NB4 (cell line): ENCODE data around the gene ARHGEF25.
"Not testable (repeated sequence)": the region's sequence is repeated elsewhere in the genome, so short reads cannot be mapped to it uniquely, and the experiment has no call there.

ENCODE experiments used
- DNase-seq: peaks from one replicate; pipeline ENCODE4 v3.0.0; 2010; ENCODE audit warnings: low read depth
- H3K4me3 ChIP-seq: one replicate; pipeline ENCODE4 v1.5.1; 2011; ENCODE audit warnings: mild to moderate bottlenecking, low read depth, low read length, moderate library complexity
- CTCF ChIP-seq: IDR thresholded peaks from one replicate; pipeline ENCODE4 v1.5.1; 2012; ENCODE audit warnings: low read depth, low read length
- MAX ChIP-seq: IDR thresholded peaks from 2 replicates; pipeline ENCODE4 v1.6.1; 2011; ENCODE audit warnings: low read depth, low read length
- MYC ChIP-seq: IDR thresholded peaks from 2 replicates; pipeline ENCODE4 v1.6.1; 2011; ENCODE audit warnings: low read depth, low read length
- POLR2A ChIP-seq: IDR thresholded peaks from 2 replicates; pipeline ENCODE4 v1.6.1; 2011; ENCODE audit warnings: mild to moderate bottlenecking; ENCODE audit not compliant: insufficient read length; ENCODE audit errors: extremely low read depth

The ARHGEF25 gene

GRCh38 chr12:57657744-57658143 is 46.5 kb downstream of the ARHGEF25 start:
- TF ChIP-seq CTCF, result no peak
- TF ChIP-seq MYC, result no peak
- H3K4me3 ChIP-seq, result no peak overlapping the region
- no peak for DNase-seq

- H3K4me3 ChIP-seq, result no peak overlapping the region
- no peak for TF ChIP-seq MAX
- TF ChIP-seq CTCF, result no peak
- no peak for TF ChIP-seq MYC
- TF ChIP-seq POLR2A, result no peak
- DNase-seq, result no peak
These were observed 47.7 kb downstream of the ARHGEF25 start for GRCh38 chr12:57658890-57659289.

- no peak for DNase-seq
- no peak overlapping the region for H3K4me3 ChIP-seq
- TF ChIP-seq POLR2A (no peak), MYC (no peak), MAX (no peak), CTCF (no peak)
These were observed 50.1 kb downstream of the ARHGEF25 start for GRCh38 chr12:57661376-57661775.

- not testable (repeated sequence) for H3K4me3 ChIP-seq, DNase-seq
These were observed 54.0 kb downstream of the ARHGEF25 start for GRCh38 chr12:57665066-57665820.
